Stimulated activated naive CD8-positive, alpha-beta T cell treated with anti-CD3 and anti-CD28 coated beads, Interleukin-15, Interleukin-2, amounts not matched to agents 100 ng/mL and 50 ng/mL, for 24 hours (primary cell): ENCODE measurements around the gene ACTL10.

ENCODE experiments used
- H3K27ac Mint-ChIP-seq: one replicate; pipeline ENCODE4 v1.8.0; 2021; ENCODE audit warnings: mild to moderate bottlenecking, mixed read lengths
- H3K27me3 Mint-ChIP-seq: one replicate; pipeline ENCODE4 v1.8.0; 2021; ENCODE audit warnings: mixed read lengths
- H3K36me3 Mint-ChIP-seq: one replicate; pipeline ENCODE4 v1.8.0; 2021; ENCODE audit warnings: low read depth, mixed read lengths
- H3K4me1 Mint-ChIP-seq: one replicate; pipeline ENCODE4 v1.8.0; 2021; ENCODE audit warnings: low read depth, mixed read lengths
- H3K4me3 Mint-ChIP-seq: one replicate; pipeline ENCODE4 v1.8.0; 2021; ENCODE audit warnings: mild to moderate bottlenecking, mixed read lengths
- H3K9me3 Mint-ChIP-seq: one replicate; pipeline ENCODE4 v1.8.0; 2021; ENCODE audit warnings: mixed read lengths

ACTL10 gene

GRCh38 chr20:33655164-33655563 is 11.6 kb upstream of the ACTL10 start:
- Mint-ChIP-seq H3K4me3 (no peak overlapping the region), H3K9me3 (no peaks in the 10 kb centered on the region), H3K27me3 (no peaks in the 10 kb centered on the region), H3K36me3 (no peaks in the 10 kb centered on the region), H3K4me1 (peaks cover 27% of the 10 kb centered on the region), H3K27ac (no peak overlapping the region)

- Mint-ChIP-seq H3K9me3 (no peaks in the 10 kb centered on the region), H3K36me3 (no peaks in the 10 kb centered on the region), H3K27ac (no peak overlapping the region), H3K4me3 (no peak overlapping the region), H3K27me3 (no peaks in the 10 kb centered on the region), H3K4me1 (peaks cover 27% of the 10 kb centered on the region)
Measured at GRCh38 chr20:33656010-33656782, 10.5 kb upstream of the ACTL10 start.

GRCh38 chr20:33656783-33657703 is 9.7 kb upstream of the ACTL10 start:
- Mint-ChIP-seq H3K4me3 (no peak overlapping the region), H3K9me3 (no peaks in the 10 kb centered on the region), H3K4me1 (peaks cover 18% of the 10 kb centered on the region), H3K27me3 (no peaks in the 10 kb centered on the region), H3K36me3 (no peaks in the 10 kb centered on the region), H3K27ac (no peak overlapping the region)

GRCh38 chr20:33657704-33658095 is 9.0 kb upstream of the ACTL10 start:
- Mint-ChIP-seq H3K27me3 (no peaks in the 10 kb centered on the region), H3K9me3 (no peaks in the 10 kb centered on the region), H3K4me3 (no peak overlapping the region), H3K4me1 (peaks cover 13% of the 10 kb centered on the region), H3K36me3 (no peaks in the 10 kb centered on the region), H3K27ac (no peak overlapping the region)

- no peaks in the 10 kb centered on the region for H3K36me3 Mint-ChIP-seq
- H3K4me3 Mint-ChIP-seq: no peak overlapping the region
- no peaks in the 10 kb centered on the region for H3K9me3 Mint-ChIP-seq
- peaks cover 9% of the 10 kb centered on the region for H3K4me1 Mint-ChIP-seq
- no peak overlapping the region for H3K27ac Mint-ChIP-seq
- H3K27me3 Mint-ChIP-seq: no peaks in the 10 kb centered on the region
Measured at GRCh38 chr20:33658510-33658909, 8.2 kb upstream of the ACTL10 start.

- no peak overlapping the region for H3K4me3 Mint-ChIP-seq
- no peak overlapping the region for H3K27ac Mint-ChIP-seq
- H3K4me1 Mint-ChIP-seq: peaks cover 5% of the 10 kb centered on the region
- no peaks in the 10 kb centered on the region for H3K36me3 Mint-ChIP-seq
- H3K27me3 Mint-ChIP-seq: no peaks in the 10 kb centered on the region
- no peaks in the 10 kb centered on the region for H3K9me3 Mint-ChIP-seq
Measured at GRCh38 chr20:33658929-33659328, 7.8 kb upstream of the ACTL10 start.

- Mint-ChIP-seq H3K4me1 (peaks cover 8% of the 10 kb centered on the region), H3K27me3 (no peaks in the 10 kb centered on the region), H3K4me3 (no peak overlapping the region), H3K36me3 (no peaks in the 10 kb centered on the region), H3K27ac (no peak overlapping the region), H3K9me3 (no peaks in the 10 kb centered on the region)
Measured at GRCh38 chr20:33659341-33660034, 7.3 kb upstream of the ACTL10 start.

- no peaks in the 10 kb centered on the region for H3K9me3 Mint-ChIP-seq
- peaks cover 15% of the 10 kb centered on the region for H3K4me1 Mint-ChIP-seq
- no peak overlapping the region for H3K27ac Mint-ChIP-seq
- no peak overlapping the region for H3K4me3 Mint-ChIP-seq
- no peaks in the 10 kb centered on the region for H3K36me3 Mint-ChIP-seq
- no peaks in the 10 kb centered on the region for H3K27me3 Mint-ChIP-seq
Measured at GRCh38 chr20:33660035-33660684, 6.6 kb upstream of the ACTL10 start.

GRCh38 chr20:33660685-33661058 is 6.1 kb upstream of the ACTL10 start:
- Mint-ChIP-seq H3K4me1 (peaks cover 19% of the 10 kb centered on the region), H3K27ac (no peak overlapping the region), H3K9me3 (no peaks in the 10 kb centered on the region), H3K27me3 (no peaks in the 10 kb centered on the region), H3K36me3 (no peaks in the 10 kb centered on the region), H3K4me3 (no peak overlapping the region)

GRCh38 chr20:33662172-33662571 is 4.6 kb upstream of the ACTL10 start, which contains the start of gene C20orf144:
C20orf144 (plus strand) TSS chr20:33662327; CDS start chr20:33662346, 19 bp downstream.
- Mint-ChIP-seq H3K27me3 (no peaks in the 10 kb centered on the region), H3K36me3 (no peaks in the 10 kb centered on the region), H3K4me1 (peaks cover 28% of the 10 kb centered on the region), H3K4me3 (peak within 1 kb of the TSS; percentile 85), H3K9me3 (no peaks in the 10 kb centered on the region), H3K27ac (peak within 1 kb of the TSS; percentile 45)

GRCh38 chr20:33663161-33664084 is 3.3 kb upstream of the ACTL10 start:
- Mint-ChIP-seq H3K4me3 (peak overlapping the region; percentile 85), H3K27ac (peak overlapping the region; percentile 89), H3K36me3 (peaks cover 2% of the 10 kb centered on the region), H3K27me3 (no peaks in the 10 kb centered on the region), H3K4me1 (peaks cover 30% of the 10 kb centered on the region), H3K9me3 (no peaks in the 10 kb centered on the region)

GRCh38 chr20:33664085-33664761 is 2.5 kb upstream of the ACTL10 start:
- Mint-ChIP-seq H3K4me3 (peak overlapping the region; percentile 85), H3K27me3 (no peaks in the 10 kb centered on the region), H3K4me1 (peaks cover 37% of the 10 kb centered on the region), H3K36me3 (peaks cover 4% of the 10 kb centered on the region), H3K9me3 (no peaks in the 10 kb centered on the region), H3K27ac (peak overlapping the region; percentile 89)

GRCh38 chr20:33664762-33665144 is 2.0 kb upstream of the ACTL10 start:
- H3K4me1 Mint-ChIP-seq: peaks cover 37% of the 10 kb centered on the region
- no peaks in the 10 kb centered on the region for H3K27me3 Mint-ChIP-seq
- H3K36me3 Mint-ChIP-seq: peaks cover 4% of the 10 kb centered on the region
- H3K27ac Mint-ChIP-seq: peak overlapping the region; percentile 89
- peak overlapping the region; percentile 85 for H3K4me3 Mint-ChIP-seq
- no peaks in the 10 kb centered on the region for H3K9me3 Mint-ChIP-seq
